CD14-positive monocyte (primary cell): ENCODE results near the gene RPL3. TPM values are rescaled to one million over a fixed set of nuclear protein-coding genes. Genes with fewer than 3 reads are reported as not detected.

Experiments used
- DNase-seq, 3 donors: peaks; one replicate each; pipeline ENCODE4 v3.0.0-alpha.2; 2011 to 2022
- H2AFZ ChIP-seq: 2 replicates; pipeline ENCODE4 v1.6.0; 2012; ENCODE audit warnings: mild to moderate bottlenecking, low read depth, low read length, inconsistent platforms; ENCODE audit not compliant: insufficient read depth, poor library complexity, severe bottlenecking
- H3K27ac ChIP-seq, 2 donors: 1 replicate in 1 of 2; 2 replicates in 1 of 2; pipeline ENCODE4 v1.5.1; 2012 to 2013; ENCODE audit warnings: low read length in 2 of 2, control low read depth in 1 of 2, inconsistent platforms in 1 of 2, low read depth in 1 of 2, mild to moderate bottlenecking in 1 of 2
- H3K27me3 ChIP-seq, 2 donors: one replicate each; pipeline versions ENCODE4 v1.6.0 to v1.6.1; 2011 to 2013; ENCODE audit warnings: low read length in 2 of 2; ENCODE audit not compliant: control insufficient read depth in 2 of 2, insufficient read depth in 2 of 2
- H3K36me3 ChIP-seq, 2 donors: replicated peaks in 1 of 2; 1 replicate in 1 of 2; 2 replicates in 1 of 2; pipeline versions ENCODE4 v1.5.1 to v1.6.1; 2012 to 2013; ENCODE audit warnings: low read length in 2 of 2, control low read depth in 1 of 2, inconsistent platforms in 1 of 2, mild to moderate bottlenecking in 1 of 2; ENCODE audit not compliant: insufficient read depth in 2 of 2, control insufficient read depth in 1 of 2
- H3K4me1 ChIP-seq, 2 donors: 1 replicate in 1 of 2; 2 replicates in 1 of 2; pipeline versions ENCODE4 v1.5.1 to v1.6.1; 2012 to 2013; ENCODE audit warnings: low read length in 2 of 2, control low read depth in 1 of 2, inconsistent platforms in 1 of 2, mild to moderate bottlenecking in 1 of 2, moderate library complexity in 1 of 2; ENCODE audit not compliant: insufficient read depth in 2 of 2, control insufficient read depth in 1 of 2
- H3K4me2 ChIP-seq: replicated peaks from 2 replicates; pipeline ENCODE3; 2012; ENCODE audit warnings: low read length, moderate library complexity, mild to moderate bottlenecking; ENCODE audit not compliant: poor library complexity, severe bottlenecking; ENCODE audit errors: extremely low read depth
- H3K4me3 ChIP-seq, 3 experiments: fragments of 200-600 bp in 1 of 3; sonication (generic) in 1 of 3; replicated peaks in 1 of 3; 1 replicate in 2 of 3; 2 replicates in 1 of 3; pipeline ENCODE4 v1.5.1; 2011 to 2013; ENCODE audit warnings: low read length in 3 of 3, mild to moderate bottlenecking in 3 of 3, control low read depth in 2 of 3, low read depth in 2 of 3, inconsistent platforms in 1 of 3, moderate library complexity in 1 of 3
- H3K79me2 ChIP-seq: 2 replicates; pipeline ENCODE4 v1.6.0; 2012; ENCODE audit warnings: mild to moderate bottlenecking, control low read depth, inconsistent platforms, low read length, moderate library complexity; ENCODE audit not compliant: insufficient read depth
- H3K9ac ChIP-seq: 2 replicates; pipeline ENCODE4 v1.6.0; 2017; ENCODE audit warnings: low read length, mild to moderate bottlenecking; ENCODE audit not compliant: insufficient read depth, poor library complexity, severe bottlenecking
- H3K9me3 ChIP-seq, 2 donors: replicated peaks in 1 of 2; 1 replicate in 1 of 2; 2 replicates in 1 of 2; pipeline versions ENCODE4 v1.5.1 to v1.6.1; 2012 to 2013; ENCODE audit warnings: low read length in 2 of 2, control low read depth in 1 of 2; ENCODE audit not compliant: control insufficient read depth in 1 of 2, insufficient read depth in 1 of 2
- H4K20me1 ChIP-seq: 2 replicates; pipeline ENCODE4 v1.6.0; 2012; ENCODE audit warnings: mild to moderate bottlenecking, low read length, control low read depth, moderate library complexity; ENCODE audit not compliant: insufficient read depth
- H3K27ac Mint-ChIP-seq, 7 donors: one replicate each; pipeline ENCODE4 v1.8.0; 2020; ENCODE audit warnings: mild to moderate bottlenecking in 7 of 7, mixed read lengths in 7 of 7, moderate library complexity in 6 of 7, inconsistent platforms in 2 of 7
- H3K27me3 Mint-ChIP-seq, 3 donors: one replicate each; pipeline ENCODE4 v1.8.0; 2021 to 2022; ENCODE audit warnings: low read depth in 3 of 3, mild to moderate bottlenecking in 3 of 3, mixed read lengths in 3 of 3, moderate library complexity in 3 of 3, inconsistent platforms in 1 of 3
- H3K36me3 Mint-ChIP-seq, 2 donors: one replicate each; pipeline ENCODE4 v1.8.0; 2020; ENCODE audit warnings: mixed read lengths in 2 of 2, inconsistent platforms in 1 of 2, mild to moderate bottlenecking in 1 of 2
- H3K4me1 Mint-ChIP-seq: one replicate; pipeline ENCODE4 v1.8.0; 2020; ENCODE audit warnings: mild to moderate bottlenecking, mixed read lengths
- H3K4me3 Mint-ChIP-seq, 2 donors: one replicate each; pipeline ENCODE4 v1.8.0; 2020; ENCODE audit warnings: mild to moderate bottlenecking in 2 of 2, mixed read lengths in 2 of 2, moderate library complexity in 1 of 2
- H3K9me3 Mint-ChIP-seq, 7 donors: one replicate each; pipeline ENCODE4 v1.8.0; 2020 to 2022; ENCODE audit warnings: mixed read lengths in 7 of 7, mild to moderate bottlenecking in 6 of 7, moderate library complexity in 6 of 7, inconsistent platforms in 2 of 7
- CTCF ChIP-seq: fragments of 200-600 bp; IDR thresholded peaks from one replicate; pipeline ENCODE4 v1.8.0; 2022; ENCODE audit warnings: antibody characterized with exemption, mild to moderate bottlenecking
- WGBS: methylation state at CpG from one replicate; pipeline ENCODE4 v1.1.5; 2013; ENCODE audit warnings: missing lambda C conversion rate; ENCODE audit not compliant: insufficient coverage; 5-methylcytosine and 5-hydroxymethylcytosine counted together
- intact Hi-C, 2 donors: fragments of 100-400 bp; cut with micrococcal nuclease; formaldehyde crosslinking; loops; one replicate each; pipeline versions ENCODE4 v1.15.0 to v1.15.1; 2023
- polyA plus RNA-seq, 3 donors: library from polyadenylated mRNA; depleted of rRNA in 1 of 3; unstranded in 2 of 3; stranded (reverse) in 1 of 3; fragments of 300-500 nt in 2 of 3; fragments of >200 nt in 1 of 3; fragmentation: Illumina TruSeq in 2 of 3; gene quantifications; 1 replicate in 2 of 3; 2 replicates in 1 of 3; pipeline ENCODE4 v1.2.3, GENCODE V29; 2012 to 2021

The RPL3 gene
- polyA plus RNA-seq, 3 donors, result 604 to 2,104 (median 698) TPM

- Histone ChIP-seq H3K9ac (no peak overlapping the region), H3K4me2 (no peak overlapping the region), H2AFZ (no peak overlapping the region), H3K36me3 (no peaks in the 10 kb centered on the region), H3K9me3 (peaks cover 9 to 10% of the 10 kb centered on the region in 2 donors), H4K20me1 (no peaks in the 10 kb centered on the region), H3K27ac (peak overlapping the region; percentile 6 to 87), H3K4me3 (peak overlapping the region in 1 of 3 experiments; percentile 53), H3K4me1 (peaks cover 59 to 67% of the 10 kb centered on the region in 2 donors), H3K79me2 (no peaks in the 10 kb centered on the region), H3K27me3 (no peaks in the 10 kb centered on the region)
- H3K9me3 Mint-ChIP-seq, result peaks cover 8 to 13% (median 9%) of the 10 kb centered on the region in 7 donors
- H3K27ac Mint-ChIP-seq, result peak overlapping the region in 6 of 7 donors; percentile 2 to 95 (median 56)
- H3K36me3 Mint-ChIP-seq, result peaks cover 3 to 12% of the 10 kb centered on the region in 2 donors
- no peak for DNase-seq
- peaks cover 56% of the 10 kb centered on the region for H3K4me1 Mint-ChIP-seq
- intact Hi-C loops, result no loop called here
- WGBS, result 92% methylated on average over 10 of the region's 13 CpGs
- no peak overlapping the region for H3K4me3 Mint-ChIP-seq
- no peak for TF ChIP-seq CTCF
- peaks cover 0 to 4% (median 0%) of the 10 kb centered on the region in 3 donors for H3K27me3 Mint-ChIP-seq
These were observed 31.1 kb downstream of the RPL3 start for GRCh38 chr22:39288135-39288898.

- Histone ChIP-seq H3K4me1 (peaks cover 59 to 67% of the 10 kb centered on the region in 2 donors), H3K4me3 (peak overlapping the region in 1 of 3 experiments; percentile 53), H3K79me2 (no peaks in the 10 kb centered on the region), H2AFZ (no peak overlapping the region), H3K4me2 (peak overlapping the region; percentile 57), H3K27me3 (no peaks in the 10 kb centered on the region), H3K27ac (peak overlapping the region; percentile 78 to 87), H3K9ac (peak overlapping the region; percentile 50), H3K36me3 (no peaks in the 10 kb centered on the region), H3K9me3 (peaks cover 9 to 10% of the 10 kb centered on the region in 2 donors), H4K20me1 (no peaks in the 10 kb centered on the region)
- H3K9me3 Mint-ChIP-seq, result peaks cover 8 to 14% (median 9%) of the 10 kb centered on the region in 7 donors
- peaks cover 56% of the 10 kb centered on the region for H3K4me1 Mint-ChIP-seq
- peak overlapping the region; percentile 83 to 96 (median 93) for H3K27ac Mint-ChIP-seq
- peaks cover 3 to 8% (median 4%) of the 10 kb centered on the region in 3 donors for H3K27me3 Mint-ChIP-seq
- peaks cover 7 to 12% of the 10 kb centered on the region in 2 donors for H3K36me3 Mint-ChIP-seq
- intact Hi-C loops, result no loop called here
- DNase-seq, result peak; percentile 82 to 92 (median 87)
- peak overlapping the region; percentile 67 to 78 for H3K4me3 Mint-ChIP-seq
- 0% methylated on average over 2 of the region's 8 CpGs for WGBS
- no peak for TF ChIP-seq CTCF
These were observed 32.2 kb downstream of the RPL3 start for GRCh38 chr22:39287076-39287725.
